ENCODE data around the gene DOCK8. TPM values are rescaled to one million over a fixed set of nuclear protein-coding genes. Genes with fewer than 3 reads are reported as not detected.

The DOCK8 gene
- total and polyA plus RNA-seq, 2 donors from 2014 or later: 5.0 to 46.5 TPM

GRCh38 chr9:257957-258356 is 43.3 kb downstream of the DOCK8 start:
- Histone ChIP-seq H3K4me3 (ENCODE audit: low read length in 3 of 3) (no peak overlapping the region), H3K36me3 (ENCODE audit: control insufficient read depth in 2 of 3, insufficient read depth in 3 of 3, low read length in 3 of 3) (no peaks in the 10 kb centered on the region), H3K27ac (ENCODE audit: low read depth in 2 of 2, low read length in 2 of 2) (no peak overlapping the region), H3K4me1 (ENCODE audit: control insufficient read depth in 2 of 3, insufficient read depth in 2 of 3, low read depth in 1 of 3, low read length in 3 of 3) (peaks cover 0 to 8% (median 0%) of the 10 kb centered on the region in 3 donors), H3K9ac (ENCODE audit: low read length in 3 of 3) (no peak overlapping the region), H3K27me3 (ENCODE audit: control insufficient read depth, insufficient read depth, low read length) (no peaks in the 10 kb centered on the region), H3K9me3 (ENCODE audit: control insufficient read depth in 2 of 3, insufficient read depth in 1 of 3, low read length in 3 of 3) (no peaks in the 10 kb centered on the region)
- DNase-seq (no peak), FAIRE-seq (no peak)
- TF ChIP-seq CTCF (IDR thresholded peaks at IDR 0.05; ENCODE audit: borderline replicate concordance, extremely low read depth, insufficient read depth): no peak
- intact Hi-C loops (cut with DNase I): no loop called here

DNA sequence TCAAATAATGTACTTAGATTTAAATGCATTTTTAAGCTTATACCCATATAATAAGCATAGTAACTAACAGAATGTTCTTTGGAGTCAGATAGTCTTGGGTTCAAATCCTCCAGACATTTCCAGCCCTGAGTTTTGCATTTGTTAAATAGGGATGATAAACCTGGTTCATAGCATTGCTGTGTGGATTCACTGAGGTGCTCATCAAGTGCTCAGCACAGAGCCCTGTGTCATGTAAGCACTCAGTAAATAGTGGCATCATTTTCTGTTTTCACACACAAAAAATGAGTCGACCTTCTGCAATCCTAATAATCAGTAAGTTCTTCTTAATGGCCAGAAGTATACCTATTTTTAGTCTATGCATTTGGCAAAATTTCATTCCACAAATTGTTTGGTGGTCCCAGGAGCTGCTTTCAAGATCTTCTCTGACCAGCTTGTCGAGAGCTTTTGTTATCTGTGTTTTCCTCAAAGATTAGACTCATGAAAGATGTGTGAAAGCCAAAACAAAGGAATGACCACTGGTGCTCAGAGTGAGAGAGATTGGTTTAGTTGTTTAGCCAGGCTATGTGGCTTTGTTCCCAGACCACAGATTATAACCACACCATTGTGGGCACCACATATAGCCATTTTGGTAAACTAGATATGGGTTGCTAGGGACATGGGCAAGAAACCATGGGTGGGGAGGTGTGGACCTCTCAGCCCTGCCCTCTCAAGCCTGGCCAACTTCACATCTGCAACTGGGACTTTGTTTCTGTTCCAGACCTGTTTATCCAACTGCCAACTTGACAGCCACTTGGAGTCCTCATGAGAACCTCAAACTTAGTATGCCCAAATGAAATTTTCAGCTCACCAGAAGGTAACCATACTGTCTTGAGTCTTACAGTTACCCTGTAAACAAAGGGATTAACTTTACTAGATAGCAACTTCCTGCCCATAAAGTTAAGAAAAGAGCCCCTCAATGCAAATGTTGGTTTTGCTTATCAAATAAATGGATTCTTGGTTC is 45.0 kb downstream of the DOCK8 start:
- intact Hi-C loops (cut with DNase I): no loop called here
- Histone ChIP-seq H3K9me3 (ENCODE audit: control insufficient read depth in 2 of 3, insufficient read depth in 1 of 3, low read length in 3 of 3) (no peaks in the 10 kb centered on the region), H3K4me3 (ENCODE audit: low read length in 3 of 3) (no peak overlapping the region), H3K9ac (ENCODE audit: low read length in 3 of 3) (no peak overlapping the region), H3K36me3 (ENCODE audit: control insufficient read depth in 2 of 3, insufficient read depth in 3 of 3, low read length in 3 of 3) (no peaks in the 10 kb centered on the region), H3K4me1 (ENCODE audit: control insufficient read depth in 2 of 3, insufficient read depth in 2 of 3, low read depth in 1 of 3, low read length in 3 of 3) (peaks cover 0 to 2% (median 0%) of the 10 kb centered on the region in 3 donors), H3K27me3 (ENCODE audit: control insufficient read depth, insufficient read depth, low read length) (no peaks in the 10 kb centered on the region), H3K27ac (ENCODE audit: low read depth in 2 of 2, low read length in 2 of 2) (no peak overlapping the region)
- no peak for TF ChIP-seq CTCF (IDR thresholded peaks at IDR 0.05; ENCODE audit: borderline replicate concordance, extremely low read depth, insufficient read depth)
- no peak for DNase-seq
- FAIRE-seq: no peak

DNA sequence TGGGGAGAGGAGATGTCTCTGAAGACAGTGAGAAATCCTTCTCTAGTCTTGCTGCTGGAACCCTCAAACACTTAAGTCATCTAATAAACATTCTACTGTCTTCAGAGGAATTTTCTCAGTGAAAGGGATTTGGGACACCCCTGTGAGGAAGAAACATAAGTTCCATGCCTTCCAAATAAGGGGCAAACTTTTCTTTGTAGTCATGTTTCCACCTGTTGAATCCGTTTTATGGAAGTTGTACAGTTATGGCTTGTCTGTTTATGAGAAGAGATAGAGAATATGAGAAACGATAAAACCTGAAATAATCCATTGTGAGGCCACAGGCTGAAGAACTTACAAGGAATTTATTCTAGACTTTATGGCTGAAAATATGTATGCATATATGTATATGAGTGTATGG is 49.6 kb downstream of the DOCK8 start:
- Histone ChIP-seq H3K9ac (ENCODE audit: low read length in 3 of 3) (no peak overlapping the region), H3K4me1 (ENCODE audit: control insufficient read depth in 2 of 3, insufficient read depth in 2 of 3, low read depth in 1 of 3, low read length in 3 of 3) (no peaks in the 10 kb centered on the region), H3K27ac (ENCODE audit: low read depth in 2 of 2, low read length in 2 of 2) (no peak overlapping the region), H3K27me3 (ENCODE audit: control insufficient read depth, insufficient read depth, low read length) (no peaks in the 10 kb centered on the region), H3K9me3 (ENCODE audit: control insufficient read depth in 2 of 3, insufficient read depth in 1 of 3, low read length in 3 of 3) (no peaks in the 10 kb centered on the region), H3K36me3 (ENCODE audit: control insufficient read depth in 2 of 3, insufficient read depth in 3 of 3, low read length in 3 of 3) (no peaks in the 10 kb centered on the region), H3K4me3 (ENCODE audit: low read length in 3 of 3) (no peak overlapping the region)
- intact Hi-C loops (cut with DNase I): no loop called here
- DNase-seq (no peak), FAIRE-seq (no peak)
- TF ChIP-seq CTCF (IDR thresholded peaks at IDR 0.05; ENCODE audit: borderline replicate concordance, extremely low read depth, insufficient read depth): no peak
